K562 (cell line): ENCODE results near the gene EPOP. TPM values are rescaled to one million over a fixed set of nuclear protein-coding genes. Genes with fewer than 3 reads are reported as not detected.

ENCODE experiments used
- BRD4 ChIP-seq: fragments of 200-600 bp; sonication (generic); IDR thresholded peaks from 2 replicates; pipeline ENCODE4 v1.6.1; 2017; ENCODE audit warnings: inconsistent platforms
- CBX1 ChIP-seq: sonication (generic); IDR thresholded peaks from 2 replicates; pipeline ENCODE4 v1.6.1; 2016; ENCODE audit warnings: antibody characterized with exemption, low read depth, mild to moderate bottlenecking
- CBX3 ChIP-seq, 2 experiments: IDR thresholded peaks; 1 replicate in 1 of 2; 2 replicates in 1 of 2; pipeline ENCODE4 v1.6.1; 2012; ENCODE audit warnings: inconsistent platforms in 2 of 2, low read length in 2 of 2, borderline replicate concordance in 1 of 2, control low read depth in 1 of 2
- CHD7 ChIP-seq: fragments of 200-600 bp; sonication (generic); IDR thresholded peaks from one replicate; pipeline ENCODE4 v1.6.1; 2012; ENCODE audit warnings: mild to moderate bottlenecking, low read depth, low read length, inconsistent platforms
- CREB1 ChIP-seq, 2 experiments: sonication (generic) in 1 of 2; formaldehyde crosslinking in 1 of 2; IDR thresholded peaks; 2 replicates each; pipeline versions ENCODE4 v1.6.1 to v1.8.0; 2012 to 2022; ENCODE audit warnings: inconsistent platforms in 1 of 2, mild to moderate bottlenecking in 1 of 2, missing genetic modification reagents in 1 of 2, moderate library complexity in 1 of 2
- E2F1 ChIP-seq: sonication (generic); formaldehyde crosslinking; IDR thresholded peaks from 2 replicates; pipeline ENCODE4 v1.8.1; 2023; ENCODE audit warnings: mild to moderate bottlenecking, missing genetic modification reagents, moderate library complexity
- FOXK1 ChIP-seq: sonication (generic); formaldehyde crosslinking; IDR thresholded peaks from 2 replicates; pipeline ENCODE4 v1.8.0; 2022; ENCODE audit warnings: missing genetic modification reagents, mild to moderate bottlenecking, borderline replicate concordance
- GABPB1 ChIP-seq: sonication (generic); formaldehyde crosslinking; IDR thresholded peaks from 2 replicates; pipeline ENCODE4 v1.8.0; 2022; ENCODE audit warnings: mild to moderate bottlenecking, missing genetic modification reagents
- HMG20A ChIP-seq: fragments of 450-650 bp; formaldehyde crosslinking; conservative IDR thresholded peaks from 2 replicates; pipeline ENCODE4 v1.4.0; 2020; ENCODE audit warnings: mild to moderate bottlenecking, mixed read lengths
- MEF2D ChIP-seq: conservative IDR thresholded peaks from 2 replicates; pipeline ENCODE4 v1.6.1; 2016; ENCODE audit warnings: low read depth, missing genetic modification characterization, missing compliant biosample characterization
- NFXL1 ChIP-seq: fragments of 450-650 bp; formaldehyde crosslinking; IDR thresholded peaks from 2 replicates; pipeline ENCODE4 v1.4.0; 2021; ENCODE audit warnings: mild to moderate bottlenecking
- PCBP1 ChIP-seq: fragments of 200-400 bp; formaldehyde crosslinking; IDR thresholded peaks from 2 replicates; pipeline ENCODE4 v1.6.1; 2018; ENCODE audit warnings: mild to moderate bottlenecking, low read depth, low read length; ENCODE audit not compliant: poor library complexity, severe bottlenecking
- POLR2AphosphoS2 ChIP-seq: IDR thresholded peaks from 2 replicates; pipeline ENCODE4 v1.6.1; 2012; ENCODE audit warnings: low read length, improper control_type of control experiment
- SIN3B ChIP-seq: fragments of 450-650 bp; IDR thresholded peaks from 2 replicates; pipeline ENCODE4 v1.6.1; 2017; ENCODE audit warnings: low read depth, mild to moderate bottlenecking, moderate library complexity
- STAG1 ChIP-seq: sonication (generic); formaldehyde crosslinking; IDR thresholded peaks from 2 replicates; pipeline ENCODE4 v1.5.0; 2020; ENCODE audit warnings: missing genetic modification reagents, borderline replicate concordance
- YBX1 ChIP-seq: fragments of 450-650 bp; IDR thresholded peaks from 2 replicates; pipeline ENCODE4 v1.7.1; 2016; ENCODE audit warnings: mild to moderate bottlenecking
- ZNF124 ChIP-seq: sonication (generic); formaldehyde crosslinking; IDR thresholded peaks from 2 replicates; pipeline ENCODE4 v1.8.1; 2022; ENCODE audit warnings: missing genetic modification reagents
- polyA plus RNA-seq, 8 experiments: library from polyadenylated mRNA; depleted of rRNA in 4 of 8; stranded (reverse) in 5 of 8; unstranded in 3 of 8; fragments of >200 nt; fragmentation: Nextera tagmentation in 2 of 8; fragmentation: Illumina TruSeq in 1 of 8; extraction: Ambion mirVana in 2 of 8; extraction: Trizol in 1 of 8; gene quantifications; 2 replicates each; pipeline versions ENCODE4 v1.2.1 to v1.2.3, GENCODE V29; 2011 to 2014; ENCODE audit warnings: inconsistent platforms in 1 of 8, missing spikeins in 1 of 8
- total RNA-seq, 7 experiments: library from RNA; depleted of rRNA in 6 of 7; stranded (reverse); fragments of >200 nt in 6 of 7; fragmentation: Illumina TruSeq in 2 of 7; extraction: Trizol in 2 of 7; gene quantifications; 2 replicates each; pipeline versions ENCODE4 v1.2.1 to v1.2.3, GENCODE V29; 2011 to 2021; ENCODE audit warnings: low replicate concordance in 1 of 7

EPOP gene
- total and polyA plus RNA-seq, 9 of the 15 experiments (the other 6 are each of a cell fraction or from before 2014, with no cell fraction given) = 0.41 to 10.6 (median 4.6) TPM

GRCh38 chr17:38667099-38667786 lies 7.5 kb downstream of the EPOP start (continued):
- TF ChIP-seq HMG20A (CRISPR knock-in tag) (no peak), YBX1 (no peak), CREB1 (IDR thresholded peaks at IDR 0.05) (no peak), CREB1 (CRISPR knock-in tag; IDR thresholded peaks at IDR 0.05) (no peak), CHD7 (no peak), SIN3B (no peak), CBX3 (IDR thresholded peaks at IDR 0.05; ENCODE audit: borderline replicate concordance in 1 of 2, low read length in 2 of 2) (no peak; a peak in 1 of 3 replicates), ZNF124 (CRISPR knock-in tag) (no peak), PCBP1 (no peak), E2F1 (CRISPR knock-in tag) (0 out of 2 replicates have a peak, but pooled peaks have one; percentile 35), STAG1 (CRISPR knock-in tag) (peak; percentile 77), BRD4 (no peak), GABPB1 (no peak), CBX1 (0 out of 2 replicates have a peak, but pooled peaks have one; percentile 67), MEF2D (tag) (no peak), NFXL1 (no peak), FOXK1 (CRISPR knock-in tag) (no peak), POLR2AphosphoS2 (no peak)
